Keratinocyte (primary cell): ENCODE data around the gene ZNF506. TPM values are rescaled to one million over a fixed set of nuclear protein-coding genes. Genes with fewer than 3 reads are reported as not detected.
"Not testable (repeated sequence)": the region's sequence is repeated elsewhere in the genome, so short reads cannot be mapped to it uniquely, and the experiment has no call there.

ENCODE experiments used
- DNase-seq: peaks from one replicate; pipeline ENCODE4 v3.0.0-alpha.2; 2011; ENCODE audit warnings: low read depth, missing footprints, low spot score
- FAIRE-seq: peaks from 2 replicates; lab custom pipeline; 2011; peaks lifted over from hg19 to GRCh38; lab: Jason Lieb, UNC
- H2AFZ ChIP-seq: 2 replicates; pipeline ENCODE4 v1.6.0; 2012; ENCODE audit warnings: low read length, control low read depth, inconsistent platforms; ENCODE audit not compliant: control insufficient read depth
- H3K27ac ChIP-seq: 2 replicates; pipeline ENCODE4 v1.5.1; 2011; ENCODE audit warnings: low read length; ENCODE audit not compliant: control insufficient read depth, insufficient read depth
- H3K27me3 ChIP-seq: 3 replicates; pipeline ENCODE4 v1.6.0; 2011; ENCODE audit warnings: low read length; ENCODE audit not compliant: control insufficient read depth, insufficient read depth; ENCODE audit errors: extremely low read depth
- H3K36me3 ChIP-seq, 2 experiments: 2 replicates in 1 of 2; 3 replicates in 1 of 2; pipeline ENCODE4 v1.5.1; 2011; ENCODE audit warnings: low read length in 2 of 2, mild to moderate bottlenecking in 1 of 2; ENCODE audit not compliant: control insufficient read depth in 2 of 2, insufficient read depth in 2 of 2; ENCODE audit errors: extremely low read depth in 1 of 2
- H3K4me1 ChIP-seq: 3 replicates; pipeline ENCODE4 v1.5.1; 2011; ENCODE audit warnings: low read length; ENCODE audit not compliant: control insufficient read depth, insufficient read depth; ENCODE audit errors: extremely low read depth
- H3K4me2 ChIP-seq: 3 replicates; pipeline ENCODE4 v1.6.0; 2011; ENCODE audit warnings: low read depth, low read length; ENCODE audit not compliant: control insufficient read depth, insufficient read depth; ENCODE audit errors: extremely low read depth
- H3K4me3 ChIP-seq, 3 experiments: fragments of 200-600 bp in 1 of 3; sonication (generic) in 1 of 3; 2 replicates in 2 of 3; 3 replicates in 1 of 3; pipeline ENCODE4 v1.5.1; 2011 to 2016; ENCODE audit warnings: low read length in 3 of 3, mild to moderate bottlenecking in 3 of 3, control low read depth in 2 of 3, inconsistent platforms in 1 of 3, low read depth in 1 of 3, mixed read lengths in 1 of 3, mixed run types in 1 of 3, moderate library complexity in 1 of 3; ENCODE audit not compliant: control insufficient read depth in 2 of 3, insufficient read depth in 2 of 3; ENCODE audit errors: extremely low read depth in 1 of 3
- H3K79me2 ChIP-seq: 2 replicates; pipeline ENCODE4 v1.6.0; 2012; ENCODE audit warnings: low read length; ENCODE audit not compliant: control insufficient read depth, insufficient read depth
- H3K9ac ChIP-seq: 3 replicates; pipeline ENCODE4 v1.6.0; 2011; ENCODE audit warnings: low read length; ENCODE audit not compliant: control insufficient read depth, insufficient read depth; ENCODE audit errors: extremely low read depth
- H3K9me1 ChIP-seq: 3 replicates; pipeline ENCODE4 v1.6.0; 2011; ENCODE audit warnings: low read length; ENCODE audit not compliant: control insufficient read depth, insufficient read depth; ENCODE audit errors: extremely low read depth
- H3K9me3 ChIP-seq: 2 replicates; pipeline ENCODE4 v1.5.1; 2012; ENCODE audit warnings: low read depth, low read length; ENCODE audit not compliant: control insufficient read depth
- H4K20me1 ChIP-seq: 3 replicates; pipeline ENCODE4 v1.6.0; 2011; ENCODE audit warnings: low read length; ENCODE audit not compliant: control insufficient read depth, insufficient read depth; ENCODE audit errors: extremely low read depth
- CTCF ChIP-seq, 3 experiments: IDR thresholded peaks in 1 of 3; conservative IDR thresholded peaks in 1 of 3; optimal IDR thresholded peaks in 1 of 3; 2 replicates in 2 of 3; 3 replicates in 1 of 3; pipeline versions ENCODE3 to v1.5.1; 2011; ENCODE audit warnings: low read length in 3 of 3, mild to moderate bottlenecking in 3 of 3, moderate library complexity in 2 of 3, control low read depth in 1 of 3, inconsistent platforms in 1 of 3; ENCODE audit not compliant: insufficient read depth in 2 of 3; ENCODE audit errors: extremely low read depth in 1 of 3
- EZH2 ChIP-seq: IDR thresholded peaks from one replicate; pipeline ENCODE4 v1.6.1; 2012; ENCODE audit warnings: inconsistent platforms, mild to moderate bottlenecking, low read length, moderate library complexity
- dilution Hi-C: fragments of 300-500 bp; cut with MboI; formaldehyde crosslinking; loops from one replicate; pipeline ENCODE4 v1.7.0; 2020; ENCODE audit warnings: low sequenced_read_pairs; ENCODE audit not compliant: extremely low pct_ligation_motif_present
- polyA plus RNA-seq, 5 experiments: library from polyadenylated mRNA; depleted of rRNA in 3 of 5; stranded (reverse) in 3 of 5; stranded (forward) in 1 of 5; unstranded in 1 of 5; fragments of >200 nt; gene quantifications; 1 replicate in 1 of 5; 2 replicates in 3 of 5; 3 replicates in 1 of 5; pipeline versions ENCODE4 v1.2.1 to v1.2.3, GENCODE V29; 2011 to 2012; ENCODE audit warnings: missing spikeins in 2 of 5, low read depth in 1 of 5, low replicate concordance in 1 of 5

The ZNF506 gene
- polyA plus RNA-seq, 1 donor (not counting 4 experiments of a cell fraction or from before 2014, with no cell fraction given): 9.7 TPM

GRCh38 chr19:19782783-19783182, 38.8 kb downstream of the ZNF506 start:
- FAIRE-seq (no peak), DNase-seq (no peak)
- H3K9ac ChIP-seq: no peak overlapping the region
- H4K20me1 ChIP-seq: no peaks in the 10 kb centered on the region
- H3K9me3 ChIP-seq: peaks cover 2% of the 10 kb centered on the region
- no peaks in the 10 kb centered on the region for H3K9me1 ChIP-seq
- no peak overlapping the region for H3K27ac ChIP-seq
- H3K4me1 ChIP-seq: no peaks in the 10 kb centered on the region
- H3K36me3 ChIP-seq: peaks cover 4 to 12% of the 10 kb centered on the region in 2 experiments
- H2AFZ ChIP-seq: no peak overlapping the region
- TF ChIP-seq EZH2 (no peak), CTCF (optimal IDR thresholded peaks at IDR 0.05 in 1 of 3, IDR thresholded peaks at IDR 0.05 in 1 of 3, conservative IDR thresholded peaks at IDR 0.05 in 1 of 3; ENCODE audit: extremely low read depth in 1 of 3, insufficient read depth in 2 of 3, low read length in 3 of 3) (no peak)
- no peak overlapping the region for H3K4me2 ChIP-seq
- H3K27me3 ChIP-seq: no peaks in the 10 kb centered on the region
- no peak overlapping the region for H3K4me3 ChIP-seq
- dilution Hi-C loops: no loop called here
- peaks cover 2% of the 10 kb centered on the region for H3K79me2 ChIP-seq

DNA sequence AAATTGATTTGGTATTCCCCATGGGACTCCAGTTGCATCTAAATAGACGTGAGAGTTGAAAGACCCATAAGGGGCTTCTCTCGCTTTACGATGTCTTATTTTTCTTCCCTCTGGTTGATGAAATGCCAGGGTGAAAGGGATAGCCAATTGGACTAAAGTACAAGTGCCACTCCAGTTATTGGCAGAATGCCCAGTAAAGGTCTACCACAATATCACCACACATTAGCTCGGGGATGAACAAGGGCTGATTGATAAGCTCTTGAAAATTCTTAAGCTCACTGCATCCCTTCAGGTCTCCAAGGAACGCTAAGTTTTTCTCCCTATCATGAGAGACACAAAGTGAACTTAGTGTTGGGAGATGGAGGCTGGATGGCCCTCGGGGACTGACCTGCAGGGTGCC, 39.8 kb downstream of the ZNF506 start:
- H3K9me3 ChIP-seq, FAIRE-seq: not testable (repeated sequence)

DNA sequence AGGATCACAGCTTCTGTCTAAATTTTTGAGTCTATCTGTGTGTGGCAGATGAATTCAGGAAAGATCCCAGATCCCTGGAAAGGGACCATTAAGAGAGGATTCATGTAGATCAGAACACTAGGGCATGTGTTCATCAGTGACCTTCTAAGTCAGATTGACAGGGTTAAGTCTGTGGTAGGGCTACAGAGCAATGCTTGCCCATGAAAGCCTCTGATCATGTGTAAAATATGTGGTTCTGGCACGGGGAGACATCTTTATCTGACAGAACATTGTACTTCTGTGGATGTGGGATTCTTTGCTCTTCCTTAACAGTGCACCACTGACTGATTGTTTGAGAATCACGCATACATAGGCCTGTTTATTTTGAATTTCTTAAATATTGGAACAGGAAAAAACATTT, 42.9 kb downstream of the ZNF506 start:
- no peak overlapping the region for H2AFZ ChIP-seq
- FAIRE-seq: no peak
- H3K9ac ChIP-seq: no peak overlapping the region
- H3K9me3 ChIP-seq: no peaks in the 10 kb centered on the region
- DNase-seq: no peak
- H3K27ac ChIP-seq: no peak overlapping the region
- H4K20me1 ChIP-seq: no peaks in the 10 kb centered on the region
- H3K4me3 ChIP-seq: no peak overlapping the region
- TF ChIP-seq CTCF (optimal IDR thresholded peaks at IDR 0.05 in 1 of 3, IDR thresholded peaks at IDR 0.05 in 1 of 3, conservative IDR thresholded peaks at IDR 0.05 in 1 of 3; ENCODE audit: extremely low read depth in 1 of 3, insufficient read depth in 2 of 3, low read length in 3 of 3): no peak
- no peak for TF ChIP-seq EZH2
- peaks cover 2% of the 10 kb centered on the region for H3K79me2 ChIP-seq
- dilution Hi-C loops: no loop called here
- H3K27me3 ChIP-seq: no peaks in the 10 kb centered on the region
- H3K36me3 ChIP-seq: no peaks in the 10 kb centered on the region
- no peaks in the 10 kb centered on the region for H3K9me1 ChIP-seq
- no peak overlapping the region for H3K4me2 ChIP-seq
- peaks cover 3% of the 10 kb centered on the region for H3K4me1 ChIP-seq

More for the DNA sequence above, 39.8 kb downstream of the ZNF506 start:
- H2AFZ ChIP-seq, H3K27me3 ChIP-seq, dilution Hi-C loops, H3K79me2 ChIP-seq, H3K4me2 ChIP-seq, H4K20me1 ChIP-seq, H3K4me1 ChIP-seq, H3K36me3 ChIP-seq, H3K9ac ChIP-seq, DNase-seq, H3K27ac ChIP-seq, H3K4me3 ChIP-seq, H3K9me1 ChIP-seq: not testable (repeated sequence)
